ENCODE results near the gene CENPN.
A peak's percentile ranks its signal among the peaks of the same experiment; 100 is the strongest.

CENPN gene

DNA sequence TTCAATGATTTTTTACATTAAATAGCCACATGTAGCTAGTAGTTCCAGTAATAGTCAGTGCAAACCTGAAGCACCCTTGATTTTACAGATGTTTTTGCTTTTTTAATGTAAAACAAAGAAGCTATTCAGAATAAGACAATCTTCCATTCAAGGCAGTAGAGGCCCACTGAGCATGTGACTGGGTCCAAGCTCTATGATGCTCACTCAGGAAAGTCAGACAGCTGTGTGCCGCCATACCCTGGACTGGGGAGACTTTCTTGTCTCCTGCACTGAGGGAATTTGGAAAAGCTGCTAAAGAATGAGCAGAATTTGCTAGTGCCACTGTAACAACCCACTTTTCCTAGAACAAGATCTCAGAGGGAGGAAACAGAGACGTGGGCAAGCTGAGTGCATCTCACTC, 11.5 kb downstream of the CENPN start:
- H3K4me3 ChIP-seq (ENCODE audit: low read depth, low read length) = no peak overlapping the region
- ChIA-PET CTCF (interaction anchor here (1.0 to 4.4 kb wide), 8 partner anchors 8 to 95 kb away, joined by 3 to 67 read pairs (median 5); partner anchors contain the start of genes ATMIN and CMC2), POLR2A (interaction anchor here (0.6 to 1.0 kb wide), 2 partner anchors 11 to 13 kb away, joined by 3 read pairs; partner anchors contain the start of genes CENPN and CMC2)
- TF ChIP-seq, protein P1, sequence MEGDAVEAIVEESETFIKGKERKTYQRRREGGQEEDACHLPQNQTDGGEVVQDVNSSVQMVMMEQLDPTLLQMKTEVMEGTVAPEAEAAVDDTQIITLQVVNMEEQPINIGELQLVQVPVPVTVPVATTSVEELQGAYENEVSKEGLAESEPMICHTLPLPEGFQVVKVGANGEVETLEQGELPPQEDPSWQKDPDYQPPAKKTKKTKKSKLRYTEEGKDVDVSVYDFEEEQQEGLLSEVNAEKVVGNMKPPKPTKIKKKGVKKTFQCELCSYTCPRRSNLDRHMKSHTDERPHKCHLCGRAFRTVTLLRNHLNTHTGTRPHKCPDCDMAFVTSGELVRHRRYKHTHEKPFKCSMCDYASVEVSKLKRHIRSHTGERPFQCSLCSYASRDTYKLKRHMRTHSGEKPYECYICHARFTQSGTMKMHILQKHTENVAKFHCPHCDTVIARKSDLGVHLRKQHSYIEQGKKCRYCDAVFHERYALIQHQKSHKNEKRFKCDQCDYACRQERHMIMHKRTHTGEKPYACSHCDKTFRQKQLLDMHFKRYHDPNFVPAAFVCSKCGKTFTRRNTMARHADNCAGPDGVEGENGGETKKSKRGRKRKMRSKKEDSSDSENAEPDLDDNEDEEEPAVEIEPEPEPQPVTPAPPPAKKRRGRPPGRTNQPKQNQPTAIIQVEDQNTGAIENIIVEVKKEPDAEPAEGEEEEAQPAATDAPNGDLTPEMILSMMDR (IDR thresholded peaks at IDR 0.05; ENCODE audit: insufficient read depth, low read length, missing control alignments) = no peak
- no peak for DNase-seq (ENCODE audit: low read depth, low spot score)

DNA sequence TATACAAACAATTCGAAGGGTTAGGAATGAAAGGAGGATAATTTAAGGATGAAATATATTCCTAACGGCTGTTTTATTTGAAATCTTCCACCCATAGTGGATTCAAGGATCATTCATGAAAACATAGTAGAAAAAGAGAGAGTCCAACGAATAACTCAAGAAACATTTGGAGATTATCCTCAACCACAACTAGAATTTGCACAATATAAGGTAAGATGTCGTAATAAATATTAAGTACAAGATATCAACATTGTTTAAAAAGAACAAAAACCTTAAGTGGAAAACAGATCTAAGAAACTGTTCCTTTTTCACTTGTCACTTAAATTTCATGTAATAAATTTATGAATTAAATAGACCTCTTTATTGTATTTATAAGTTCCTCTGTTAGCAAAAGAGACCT, 19.4 kb downstream of the CENPN start:
- CTCF ChIA-PET = interaction anchor here (1.3 to 2.2 kb wide), 2 partner anchors 8 to 10 kb away, joined by 3 to 8 read pairs; partner anchors contain the start of gene ATMIN
- POLR2A ChIA-PET = no interaction called here
- no peak for DNase-seq (ENCODE audit: low read depth, low spot score)
- TF ChIP-seq, protein P1 (IDR thresholded peaks at IDR 0.05; ENCODE audit: insufficient read depth, low read length, missing control alignments) = no peak
- no peak overlapping the region for H3K4me3 ChIP-seq (ENCODE audit: low read depth, low read length)

DNA sequence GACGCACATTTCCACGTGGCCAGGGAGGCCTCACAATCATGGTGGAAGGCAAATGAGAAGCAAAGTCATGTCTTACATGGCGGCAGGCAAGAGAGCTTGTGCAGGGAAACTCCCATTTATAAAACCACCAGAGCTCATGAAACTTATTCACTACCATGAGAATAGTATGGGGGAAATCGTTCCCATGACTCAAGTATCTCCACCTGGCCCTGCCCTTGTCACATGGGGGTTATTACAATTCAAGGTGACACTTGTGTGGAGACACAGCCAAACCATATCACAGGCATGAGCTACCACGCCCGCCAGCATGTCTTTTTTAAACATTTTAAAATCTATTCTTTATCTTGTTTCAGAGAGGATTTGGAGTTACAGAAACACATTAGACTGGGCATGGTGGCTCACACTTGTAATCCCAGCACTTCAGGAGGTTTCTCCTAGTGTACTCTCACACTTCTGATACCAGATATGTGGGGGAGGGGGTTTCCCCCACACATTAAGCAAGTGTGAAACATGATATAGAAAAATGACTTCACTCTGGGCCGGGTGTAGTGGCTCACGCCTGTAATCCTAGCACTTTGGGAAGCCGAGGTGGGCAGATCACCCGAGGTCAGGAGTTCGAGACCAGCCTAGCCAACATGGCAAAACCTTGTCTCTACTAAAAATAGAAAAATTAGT, 23.1 kb downstream of the CENPN start:
- no peak overlapping the region for H3K4me3 ChIP-seq (ENCODE audit: low read depth, low read length)
- ChIA-PET POLR2A (interaction anchor here (0.6 kb wide), 1 partner anchor 1134 kb away, joined by 3 read pairs; no protein-coding TSS in a partner anchor), CTCF (interaction anchor here (1.0 to 3.7 kb wide), 6 partner anchors 10 to 106 kb away, joined by 3 to 15 read pairs (median 4); no protein-coding TSS in a partner anchor)
- TF ChIP-seq, protein P1 (IDR thresholded peaks at IDR 0.05; ENCODE audit: insufficient read depth, low read length, missing control alignments) = no peak
- no peak for DNase-seq (ENCODE audit: low read depth, low spot score)

DNA sequence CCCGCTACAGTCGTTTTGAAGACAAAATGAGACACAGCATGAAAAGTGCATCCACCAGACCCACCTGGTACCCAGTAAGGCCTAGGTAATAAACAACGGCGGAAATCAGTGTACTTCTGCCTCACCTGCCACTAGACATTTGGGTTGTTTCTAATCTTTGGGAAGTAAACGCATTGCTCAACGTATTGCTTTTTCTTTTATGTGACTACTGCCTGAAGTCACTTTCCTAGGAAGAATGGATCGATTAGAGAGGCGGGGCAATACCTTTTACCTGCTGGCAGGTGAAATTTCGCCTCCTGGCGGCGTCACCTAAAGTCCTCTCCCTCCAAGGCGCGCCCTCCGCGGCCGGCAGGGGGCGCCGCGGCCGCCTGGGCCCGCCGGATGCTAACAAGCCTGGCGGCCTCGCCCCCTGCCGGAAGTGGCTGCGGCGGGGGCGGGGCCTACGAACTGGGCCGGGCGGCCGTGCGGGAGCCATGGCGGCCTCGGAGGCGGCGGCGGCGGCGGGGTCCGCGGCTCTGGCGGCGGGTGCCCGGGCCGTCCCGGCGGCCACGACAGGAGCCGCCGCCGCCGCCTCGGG, 28.5 kb downstream of the CENPN start, which contains the start of gene ATMIN:
TSS of gene ATMIN (plus strand) at position 445 of the 577 bp plus-strand sequence. CDS start at position 474, 29 bp downstream.
- no peak for DNase-seq (ENCODE audit: low read depth, low spot score)
- TF ChIP-seq, protein P1 (IDR thresholded peaks at IDR 0.05; ENCODE audit: insufficient read depth, low read length, missing control alignments) = peak; percentile 81
- peak within 1 kb of the TSS; percentile 74 for H3K4me3 ChIP-seq (ENCODE audit: low read depth, low read length)
- POLR2A ChIA-PET = interaction anchor here (0.7 to 1.1 kb wide), 3 partner anchors 42 to 333 kb away, joined by 3 read pairs; partner anchors contain the start of gene C16orf46
- CTCF ChIA-PET = interaction anchor here (0.6 to 5.9 kb wide), 42 partner anchors 9 to 703 kb away, joined by 3 to 67 read pairs (median 6); partner anchors contain the start of genes C16orf46, CENPN and CMC2

DNA sequence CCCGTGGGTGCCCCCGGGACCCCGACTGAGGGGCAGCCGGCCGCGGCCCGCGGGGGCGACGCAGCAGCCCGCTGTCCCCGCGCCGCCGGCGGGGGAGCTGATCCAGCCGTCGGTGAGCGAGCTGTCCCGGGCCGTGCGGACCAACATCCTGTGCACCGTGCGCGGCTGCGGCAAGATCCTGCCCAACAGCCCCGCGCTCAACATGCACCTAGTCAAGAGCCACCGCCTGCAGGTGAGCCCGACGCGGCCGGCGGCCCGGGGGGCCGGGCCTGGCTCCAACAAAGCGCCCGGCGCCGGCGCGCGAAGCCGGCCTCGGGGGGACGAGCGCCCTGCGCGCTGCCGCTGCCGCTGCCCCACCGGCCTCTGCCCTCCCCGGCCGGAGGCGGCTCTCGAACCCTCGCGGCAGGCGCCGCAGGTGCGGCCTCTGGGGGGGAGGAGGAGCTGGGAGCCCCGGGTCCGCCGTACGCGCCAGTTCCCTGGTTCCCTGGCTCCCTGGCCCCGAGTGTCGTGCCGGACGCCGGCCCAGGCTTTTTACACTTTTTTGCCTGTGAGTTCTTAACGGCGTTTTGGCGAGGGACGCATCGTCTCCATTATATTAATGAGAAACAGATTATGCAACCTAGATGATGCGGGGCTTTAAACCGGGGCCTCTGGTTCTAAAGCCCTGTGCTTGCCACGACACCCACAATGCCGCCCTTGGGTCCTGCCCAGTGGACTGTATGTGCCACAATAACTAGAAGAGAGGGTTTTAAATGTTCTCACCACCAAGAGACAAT, 29.1 kb downstream of the CENPN start:
- DNase-seq (ENCODE audit: low read depth, low spot score) = no peak

More for the DNA sequence above, 29.1 kb downstream of the CENPN start:
- ChIA-PET CTCF (interaction anchor here (0.6 to 5.9 kb wide), 35 partner anchors 9 to 702 kb away, joined by 3 to 67 read pairs (median 5); partner anchors contain the start of genes C16orf46, CENPN and CMC2), POLR2A (interaction anchor here (0.7 to 1.1 kb wide), 3 partner anchors 41 to 333 kb away, joined by 3 read pairs; partner anchors contain the start of gene C16orf46)
- TF ChIP-seq, protein P1 (IDR thresholded peaks at IDR 0.05; ENCODE audit: insufficient read depth, low read length, missing control alignments) = no peak
- peak overlapping the region; percentile 74 for H3K4me3 ChIP-seq (ENCODE audit: low read depth, low read length)
